HCT116 (cell line): ENCODE data around the gene ECT2.

Source experiments
- CTCF ChIP-seq, 3 experiments: fragments of 200-600 bp in 1 of 3; sonication (generic) in 1 of 3; IDR thresholded peaks in 2 of 3; conservative IDR thresholded peaks in 1 of 3; 2 replicates each; pipeline ENCODE4 v1.5.1; 2012 to 2017; ENCODE audit warnings: low read depth in 2 of 3, low read length in 2 of 3, antibody characterized with exemption in 1 of 3, borderline replicate concordance in 1 of 3, control low read depth in 1 of 3, mild to moderate bottlenecking in 1 of 3, mixed read lengths in 1 of 3, mixed run types in 1 of 3, moderate library complexity in 1 of 3; ENCODE audit not compliant: insufficient read depth in 1 of 3
- TF ChIP-seq, protein P1 (sequence below): IDR thresholded peaks from 2 replicates; pipeline ENCODE4 v1.6.1; 2012

DNA sequence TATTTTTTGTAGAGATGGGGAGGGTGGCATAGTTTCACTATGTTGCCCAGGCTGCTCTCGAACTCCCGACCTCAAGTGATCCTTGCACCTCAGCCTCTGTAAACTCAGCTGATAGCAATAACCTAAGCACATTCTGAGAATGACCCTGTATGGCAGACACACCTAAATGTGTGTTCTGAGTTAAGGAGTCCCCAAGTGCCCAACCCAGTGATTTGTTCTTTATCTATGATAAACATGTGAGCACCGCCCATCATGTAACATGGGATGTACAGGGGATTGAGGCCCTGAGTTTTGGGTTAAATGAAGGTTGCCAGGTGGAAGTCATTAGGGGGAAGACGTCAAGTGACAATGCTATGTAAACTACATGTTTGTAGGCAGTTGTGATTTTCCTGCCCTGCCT lies 45.4 kb upstream of the ECT2 start:
- TF ChIP-seq CTCF (IDR thresholded peaks at IDR 0.05 in 2 of 3, conservative IDR thresholded peaks at IDR 0.05 in 1 of 3; ENCODE audit: borderline replicate concordance in 1 of 3, insufficient read depth in 1 of 3, low read depth in 2 of 3, low read length in 2 of 3), result no peak
- TF ChIP-seq, protein P1, sequence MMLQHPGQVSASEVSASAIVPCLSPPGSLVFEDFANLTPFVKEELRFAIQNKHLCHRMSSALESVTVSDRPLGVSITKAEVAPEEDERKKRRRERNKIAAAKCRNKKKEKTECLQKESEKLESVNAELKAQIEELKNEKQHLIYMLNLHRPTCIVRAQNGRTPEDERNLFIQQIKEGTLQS, result no peak
